ENCODE measurements around the gene MRPL4. TPM values are rescaled to one million over a fixed set of nuclear protein-coding genes. Genes with fewer than 3 reads are reported as not detected.

MRPL4 gene
- total RNA-seq, 1 donor from 2014 or later: 71.8 TPM

DNA sequence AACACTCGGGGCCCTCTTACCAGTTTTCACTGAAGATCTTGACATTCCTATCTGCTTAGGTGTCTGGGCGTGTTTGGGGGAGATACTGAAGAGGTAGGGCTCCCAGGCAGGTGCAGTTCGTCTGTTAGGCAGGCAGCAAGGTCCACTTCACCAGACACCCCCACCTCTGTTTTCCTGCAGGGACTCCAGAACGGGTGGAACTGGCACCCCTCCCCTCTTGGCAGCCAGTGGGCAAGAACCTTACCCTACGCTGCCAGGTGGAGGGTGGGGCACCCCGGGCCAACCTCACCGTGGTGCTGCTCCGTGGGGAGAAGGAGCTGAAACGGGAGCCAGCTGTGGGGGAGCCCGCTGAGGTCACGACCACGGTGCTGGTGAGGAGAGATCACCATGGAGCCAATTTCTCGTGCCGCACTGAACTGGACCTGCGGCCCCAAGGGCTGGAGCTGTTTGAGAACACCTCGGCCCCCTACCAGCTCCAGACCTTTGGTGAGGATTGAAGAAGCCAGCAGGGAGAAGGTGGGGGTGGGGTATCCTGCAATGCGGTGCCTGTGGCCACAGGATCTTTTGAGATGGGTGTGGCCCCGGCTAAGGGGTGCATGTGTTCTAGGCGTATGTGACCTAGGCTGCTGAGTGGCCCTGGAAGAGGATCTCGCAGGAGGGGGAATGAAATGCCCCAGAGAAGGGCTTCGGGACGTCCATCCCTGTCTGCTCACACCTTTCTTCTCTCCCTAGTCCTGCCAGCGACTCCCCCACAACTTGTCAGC, 31.5 kb downstream of the MRPL4 start:
- no peak for DNase-seq (ENCODE audit: low spot score)
- intact Hi-C loops (cut with DNase I): no loop called here

DNA sequence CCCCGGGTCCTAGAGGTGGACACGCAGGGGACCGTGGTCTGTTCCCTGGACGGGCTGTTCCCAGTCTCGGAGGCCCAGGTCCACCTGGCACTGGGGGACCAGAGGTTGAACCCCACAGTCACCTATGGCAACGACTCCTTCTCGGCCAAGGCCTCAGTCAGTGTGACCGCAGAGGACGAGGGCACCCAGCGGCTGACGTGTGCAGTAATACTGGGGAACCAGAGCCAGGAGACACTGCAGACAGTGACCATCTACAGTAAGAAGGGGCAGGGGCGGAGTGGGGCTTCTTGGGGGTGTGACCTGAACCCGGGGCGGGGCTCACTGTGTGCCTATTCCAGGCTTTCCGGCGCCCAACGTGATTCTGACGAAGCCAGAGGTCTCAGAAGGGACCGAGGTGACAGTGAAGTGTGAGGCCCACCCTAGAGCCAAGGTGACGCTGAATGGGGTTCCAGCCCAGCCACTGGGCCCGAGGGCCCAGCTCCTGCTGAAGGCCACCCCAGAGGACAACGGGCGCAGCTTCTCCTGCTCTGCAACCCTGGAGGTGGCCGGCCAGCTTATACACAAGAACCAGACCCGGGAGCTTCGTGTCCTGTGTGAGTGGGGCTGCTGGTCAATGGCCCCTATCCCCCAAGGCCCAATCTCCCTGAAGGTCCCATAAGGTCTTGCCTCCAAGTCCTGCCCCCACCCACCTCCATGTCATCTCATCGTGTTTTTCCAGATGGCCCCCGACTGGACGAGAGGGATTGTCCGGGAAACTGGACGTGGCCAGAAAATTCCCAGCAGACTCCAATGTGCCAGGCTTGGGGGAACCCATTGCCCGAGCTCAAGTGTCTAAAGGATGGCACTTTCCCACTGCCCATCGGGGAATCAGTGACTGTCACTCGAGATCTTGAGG, 32.3 kb downstream of the MRPL4 start:
- no peak for DNase-seq (ENCODE audit: low spot score)
- intact Hi-C loops (cut with DNase I): no loop called here

DNA sequence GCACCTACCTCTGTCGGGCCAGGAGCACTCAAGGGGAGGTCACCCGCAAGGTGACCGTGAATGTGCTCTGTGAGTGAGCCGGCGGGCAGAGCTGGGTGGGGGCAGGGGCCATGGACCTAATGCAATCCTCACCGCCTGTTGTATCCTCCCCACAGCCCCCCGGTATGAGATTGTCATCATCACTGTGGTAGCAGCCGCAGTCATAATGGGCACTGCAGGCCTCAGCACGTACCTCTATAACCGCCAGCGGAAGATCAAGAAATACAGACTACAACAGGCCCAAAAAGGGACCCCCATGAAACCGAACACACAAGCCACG, 32.9 kb downstream of the MRPL4 start:
- intact Hi-C loops (cut with DNase I): no loop called here

DNA sequence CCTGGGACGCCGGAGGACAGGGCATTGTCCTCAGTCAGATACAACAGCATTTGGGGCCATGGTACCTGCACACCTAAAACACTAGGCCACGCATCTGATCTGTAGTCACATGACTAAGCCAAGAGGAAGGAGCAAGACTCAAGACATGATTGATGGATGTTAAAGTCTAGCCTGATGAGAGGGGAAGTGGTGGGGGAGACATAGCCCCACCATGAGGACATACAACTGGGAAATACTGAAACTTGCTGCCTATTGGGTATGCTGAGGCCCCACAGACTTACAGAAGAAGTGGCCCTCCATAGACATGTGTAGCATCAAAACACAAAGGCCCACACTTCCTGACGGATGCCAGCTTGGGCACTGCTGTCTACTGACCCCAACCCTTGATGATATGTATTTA, 33.4 kb downstream of the MRPL4 start:
- intact Hi-C loops (cut with DNase I): no loop called here
- no peak for DNase-seq (ENCODE audit: low spot score)

More for the DNA sequence above, 32.9 kb downstream of the MRPL4 start:
- no peak for DNase-seq (ENCODE audit: low spot score)

DNA sequence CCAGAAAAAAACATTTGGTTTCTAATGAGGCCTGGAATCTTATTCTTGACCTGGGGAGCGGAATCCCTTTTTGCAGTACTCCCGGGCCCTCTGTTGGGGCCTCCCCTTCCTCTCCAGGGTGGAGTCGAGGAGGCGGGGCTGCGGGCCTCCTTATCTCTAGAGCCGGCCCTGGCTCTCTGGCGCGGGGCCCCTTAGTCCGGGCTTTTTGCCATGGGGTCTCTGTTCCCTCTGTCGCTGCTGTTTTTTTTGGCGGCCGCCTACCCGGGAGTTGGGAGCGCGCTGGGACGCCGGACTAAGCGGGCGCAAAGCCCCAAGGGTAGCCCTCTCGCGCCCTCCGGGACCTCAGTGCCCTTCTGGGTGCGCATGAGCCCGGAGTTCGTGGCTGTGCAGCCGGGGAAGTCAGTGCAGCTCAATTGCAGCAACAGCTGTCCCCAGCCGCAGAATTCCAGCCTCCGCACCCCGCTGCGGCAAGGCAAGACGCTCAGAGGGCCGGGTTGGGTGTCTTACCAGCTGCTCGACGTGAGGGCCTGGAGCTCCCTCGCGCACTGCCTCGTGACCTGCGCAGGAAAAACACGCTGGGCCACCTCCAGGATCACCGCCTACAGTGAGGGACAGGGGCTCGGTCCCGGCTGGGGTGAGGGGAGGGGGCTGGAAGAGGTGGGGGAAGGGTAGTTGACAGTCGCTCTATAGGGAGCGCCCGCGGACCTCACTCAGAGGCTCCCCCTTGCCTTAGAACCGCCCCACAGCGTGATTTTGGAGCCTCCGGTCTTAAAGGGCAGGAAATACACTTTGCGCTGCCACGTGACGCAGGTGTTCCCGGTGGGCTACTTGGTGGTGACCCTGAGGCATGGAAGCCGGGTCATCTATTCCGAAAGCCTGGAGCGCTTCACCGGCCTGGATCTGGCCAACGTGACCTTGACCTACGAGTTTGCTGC, 35.1 kb downstream of the MRPL4 start, which contains the start of gene ICAM4:
ICAM4 (plus strand) TSS at position 153 of the 935 bp plus-strand sequence; CDS start at position 211, 58 bp downstream.
- intact Hi-C loops (cut with DNase I): no loop called here
- DNase-seq (ENCODE audit: low spot score): peak; percentile 84

DNA sequence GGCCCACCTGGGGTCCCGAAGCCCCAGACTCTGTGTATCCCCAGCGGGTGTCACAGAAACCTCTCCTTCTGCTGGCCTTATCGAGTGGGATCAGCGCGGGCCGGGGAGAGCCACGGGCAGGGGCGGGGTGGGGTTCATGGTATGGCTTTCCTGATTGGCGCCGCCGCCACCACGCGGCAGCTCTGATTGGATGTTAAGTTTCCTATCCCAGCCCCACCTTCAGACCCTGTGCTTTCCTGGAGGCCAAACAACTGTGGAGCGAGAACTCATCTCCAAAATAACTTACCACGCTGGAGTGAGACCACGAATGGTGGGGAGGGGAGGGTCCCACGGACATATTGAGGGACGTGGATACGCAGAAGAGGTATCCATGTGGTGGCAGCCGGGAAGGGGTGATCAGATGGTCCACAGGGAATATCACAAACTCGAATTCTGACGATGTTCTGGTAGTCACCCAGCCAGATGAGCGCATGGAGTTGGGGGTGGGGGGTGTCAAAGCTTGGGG, 36.7 kb downstream of the MRPL4 start:
- DNase-seq (ENCODE audit: low spot score): no peak
- intact Hi-C loops (cut with DNase I): no loop called here

DNA sequence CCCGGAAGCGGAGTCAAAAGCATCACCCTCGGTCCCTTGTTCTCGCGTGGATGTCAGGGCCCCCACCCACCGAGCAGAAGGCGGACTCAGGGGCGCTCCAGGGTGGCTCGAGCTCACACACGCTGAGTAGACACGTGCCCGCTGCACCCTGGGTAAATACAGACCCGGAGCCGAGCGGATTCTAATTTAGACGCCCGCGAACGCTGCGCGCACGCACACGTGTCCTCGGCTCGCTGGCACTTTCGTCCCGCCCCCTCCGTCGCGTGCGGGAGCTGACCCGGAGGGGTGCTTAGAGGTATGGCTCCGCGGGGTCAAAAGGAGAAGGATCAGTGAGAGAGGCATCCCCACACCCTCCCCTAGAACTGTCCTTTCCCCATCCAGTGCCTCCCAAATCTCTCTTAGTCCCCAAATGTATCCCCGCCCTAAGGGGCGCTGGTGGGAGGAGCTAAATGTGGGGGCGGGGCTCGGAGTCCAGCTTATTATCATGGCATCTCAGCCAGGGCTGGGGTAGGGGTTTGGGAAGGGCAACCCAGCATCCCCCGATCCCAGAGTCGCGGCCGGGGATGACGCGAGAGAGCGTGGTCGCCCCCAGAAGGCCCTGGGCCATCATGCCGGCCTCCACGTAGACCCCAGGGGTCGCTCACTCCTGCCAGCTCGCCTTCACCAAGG, 37.3 kb downstream of the MRPL4 start:
- DNase-seq (ENCODE audit: low spot score): no peak

DNA sequence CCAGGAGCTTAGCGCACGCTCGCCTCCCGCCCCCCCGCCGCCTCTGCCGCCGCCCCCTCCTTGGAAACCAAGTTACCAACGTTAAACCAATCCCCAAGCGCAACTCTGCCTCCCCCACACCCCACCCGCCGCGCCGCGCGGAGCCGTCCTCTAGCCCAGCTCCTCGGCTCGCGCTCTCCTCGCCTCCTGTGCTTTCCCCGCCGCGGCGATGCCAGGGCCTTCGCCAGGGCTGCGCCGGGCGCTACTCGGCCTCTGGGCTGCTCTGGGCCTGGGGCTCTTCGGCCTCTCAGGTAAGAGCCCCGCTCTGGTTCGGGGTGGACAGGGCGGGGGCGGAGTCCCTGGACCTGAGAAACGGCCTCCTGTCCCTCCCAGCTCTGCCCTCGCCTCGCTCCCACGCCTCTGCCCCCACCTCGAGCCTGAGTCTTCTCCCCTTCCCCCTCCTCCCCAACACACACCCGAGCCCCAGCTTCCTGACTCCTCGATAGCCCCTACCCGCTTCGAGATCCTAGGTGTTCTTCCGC, 37.9 kb downstream of the MRPL4 start, which contains the start of gene ICAM5:
ICAM5 (plus strand) TSS at position 117 of the 521 bp plus-strand sequence; CDS start at position 209, 92 bp downstream.
- intact Hi-C loops (cut with DNase I): no loop called here
- DNase-seq (ENCODE audit: low spot score): no peak

More for the DNA sequence above, 37.3 kb downstream of the MRPL4 start:
- intact Hi-C loops (cut with DNase I): no loop called here

DNA sequence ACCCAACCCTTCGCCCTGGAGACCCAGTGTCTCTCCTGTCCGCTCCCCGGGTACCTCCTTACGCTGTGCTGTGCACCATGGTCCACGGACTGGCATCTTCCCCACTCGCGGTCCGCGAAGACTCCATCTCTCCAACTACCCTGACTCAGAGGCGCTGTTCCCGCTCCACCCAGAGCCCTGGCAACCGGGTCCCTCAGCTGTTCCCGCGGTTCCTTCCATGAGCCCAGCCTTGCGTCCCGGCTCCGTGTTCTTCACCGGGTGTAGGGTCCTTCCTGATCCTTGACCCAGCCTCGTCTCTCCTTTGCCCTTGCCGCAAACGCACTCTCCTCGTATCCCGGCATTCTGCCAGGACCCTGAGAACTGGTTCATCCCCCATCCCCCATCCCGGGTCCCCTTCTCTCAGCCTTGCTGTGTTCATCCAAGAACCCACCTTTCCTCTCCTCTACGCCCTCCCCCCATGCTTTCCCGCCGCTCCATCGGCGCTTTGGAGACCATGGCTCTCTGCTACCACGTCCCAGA, 38.4 kb downstream of the MRPL4 start:
- no peak for DNase-seq (ENCODE audit: low spot score)
- intact Hi-C loops (cut with DNase I): no loop called here

DNA sequence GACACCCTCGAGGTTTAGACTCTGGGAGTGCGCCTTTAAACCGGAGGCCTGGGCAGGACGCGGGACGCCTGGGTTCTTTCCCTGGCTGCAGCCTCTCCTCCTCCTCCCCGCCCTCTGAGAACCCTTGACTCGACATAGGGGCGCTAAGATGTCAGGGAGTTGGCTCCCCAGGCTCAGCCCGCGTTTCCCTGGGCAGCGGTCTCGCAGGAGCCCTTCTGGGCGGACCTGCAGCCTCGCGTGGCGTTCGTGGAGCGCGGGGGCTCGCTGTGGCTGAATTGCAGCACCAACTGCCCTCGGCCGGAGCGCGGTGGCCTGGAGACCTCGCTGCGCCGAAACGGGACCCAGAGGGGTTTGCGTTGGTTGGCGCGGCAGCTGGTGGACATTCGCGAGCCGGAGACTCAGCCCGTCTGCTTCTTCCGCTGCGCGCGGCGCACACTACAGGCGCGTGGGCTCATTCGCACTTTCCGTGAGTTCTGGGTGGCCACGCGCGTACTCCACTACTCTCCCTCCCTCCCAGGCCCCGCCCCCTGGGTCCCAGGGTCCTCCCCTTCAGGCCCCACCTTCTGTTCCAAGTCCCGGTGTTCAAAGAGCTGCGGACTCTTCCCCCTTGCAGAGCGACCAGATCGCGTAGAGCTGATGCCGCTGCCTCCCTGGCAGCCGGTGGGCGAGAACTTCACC, 39.0 kb downstream of the MRPL4 start:
- no peak for DNase-seq (ENCODE audit: low spot score)
- intact Hi-C loops (cut with DNase I): no loop called here

DNA sequence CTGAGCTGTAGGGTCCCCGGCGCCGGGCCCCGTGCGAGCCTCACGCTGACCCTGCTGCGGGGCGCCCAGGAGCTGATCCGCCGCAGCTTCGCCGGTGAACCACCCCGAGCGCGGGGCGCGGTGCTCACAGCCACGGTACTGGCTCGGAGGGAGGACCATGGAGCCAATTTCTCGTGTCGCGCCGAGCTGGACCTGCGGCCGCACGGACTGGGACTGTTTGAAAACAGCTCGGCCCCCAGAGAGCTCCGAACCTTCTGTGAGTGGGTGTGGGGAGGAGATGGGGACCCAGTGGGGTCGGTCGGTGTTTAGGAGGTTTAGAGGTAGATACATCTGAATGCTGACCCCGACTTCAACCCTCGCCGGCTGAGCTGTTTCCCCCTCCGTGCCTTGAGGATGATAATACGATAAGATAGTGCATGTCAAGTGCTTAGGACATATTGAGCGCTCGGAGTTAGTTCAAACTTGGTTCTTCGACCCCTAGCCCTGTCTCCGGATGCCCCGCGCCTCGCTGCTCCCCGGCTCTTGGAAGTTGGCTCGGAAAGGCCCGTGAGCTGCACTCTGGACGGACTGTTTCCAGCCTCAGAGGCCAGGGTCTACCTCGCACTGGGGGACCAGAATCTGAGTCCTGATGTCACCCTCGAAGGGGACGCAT, 39.7 kb downstream of the MRPL4 start:
- intact Hi-C loops (cut with DNase I): no loop called here
- DNase-seq (ENCODE audit: low spot score): no peak

DNA sequence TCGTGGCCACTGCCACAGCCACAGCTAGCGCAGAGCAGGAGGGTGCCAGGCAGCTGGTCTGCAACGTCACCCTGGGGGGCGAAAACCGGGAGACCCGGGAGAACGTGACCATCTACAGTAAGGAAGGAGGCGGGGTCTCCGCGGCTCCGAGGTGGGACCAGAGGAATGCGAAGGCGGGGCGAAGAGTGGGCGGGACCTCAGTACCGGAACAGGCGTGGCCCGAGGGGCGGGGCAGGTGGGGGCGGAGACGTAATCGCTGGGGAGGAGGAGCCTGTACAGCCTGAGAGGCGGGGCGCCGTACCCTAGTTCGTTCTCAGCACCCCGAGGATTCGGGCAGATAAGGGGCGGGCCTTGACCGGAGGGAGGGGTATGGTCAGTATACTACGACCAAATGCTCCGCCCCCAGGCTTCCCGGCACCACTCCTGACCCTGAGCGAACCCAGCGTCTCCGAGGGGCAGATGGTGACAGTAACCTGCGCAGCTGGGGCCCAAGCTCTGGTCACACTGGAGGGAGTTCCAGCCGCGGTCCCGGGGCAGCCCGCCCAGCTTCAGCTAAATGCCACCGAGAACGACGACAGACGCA, 40.3 kb downstream of the MRPL4 start:
- intact Hi-C loops (cut with DNase I): no loop called here
- peak; percentile 90 for DNase-seq (ENCODE audit: low spot score)

DNA sequence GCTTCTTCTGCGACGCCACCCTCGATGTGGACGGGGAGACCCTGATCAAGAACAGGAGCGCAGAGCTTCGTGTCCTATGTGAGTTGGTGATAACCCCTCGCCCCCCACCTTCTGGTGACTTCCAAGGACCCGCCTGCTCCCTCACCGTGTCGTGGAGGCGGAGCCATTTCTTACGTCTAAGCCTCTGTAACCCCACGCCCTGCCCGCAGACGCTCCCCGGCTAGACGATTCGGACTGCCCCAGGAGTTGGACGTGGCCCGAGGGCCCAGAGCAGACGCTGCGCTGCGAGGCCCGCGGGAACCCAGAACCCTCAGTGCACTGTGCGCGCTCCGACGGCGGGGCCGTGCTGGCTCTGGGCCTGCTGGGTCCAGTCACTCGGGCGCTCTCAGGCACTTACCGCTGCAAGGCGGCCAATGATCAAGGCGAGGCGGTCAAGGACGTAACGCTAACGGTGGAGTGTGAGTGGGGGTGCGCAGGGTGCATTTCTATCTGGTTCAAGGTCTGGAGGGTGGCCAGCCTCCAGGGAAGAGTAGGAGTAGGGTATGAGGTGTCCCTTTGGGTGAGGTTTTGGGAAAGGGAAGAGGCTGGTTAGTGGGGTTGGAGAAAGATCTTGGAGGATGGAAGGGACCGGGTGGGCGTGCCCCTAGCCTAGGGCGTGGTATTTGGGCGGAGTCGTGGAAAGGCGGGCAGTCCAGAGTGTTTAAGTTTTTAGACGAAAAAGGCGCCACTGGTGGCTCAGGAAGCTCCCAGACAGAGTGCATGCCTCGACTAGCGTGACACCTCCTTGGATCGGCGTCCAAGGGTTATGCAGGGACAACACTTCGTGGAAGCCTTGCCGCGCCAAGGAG, 41.0 kb downstream of the MRPL4 start:
- intact Hi-C loops (cut with DNase I): no loop called here
- DNase-seq (ENCODE audit: low spot score): no peak

DNA sequence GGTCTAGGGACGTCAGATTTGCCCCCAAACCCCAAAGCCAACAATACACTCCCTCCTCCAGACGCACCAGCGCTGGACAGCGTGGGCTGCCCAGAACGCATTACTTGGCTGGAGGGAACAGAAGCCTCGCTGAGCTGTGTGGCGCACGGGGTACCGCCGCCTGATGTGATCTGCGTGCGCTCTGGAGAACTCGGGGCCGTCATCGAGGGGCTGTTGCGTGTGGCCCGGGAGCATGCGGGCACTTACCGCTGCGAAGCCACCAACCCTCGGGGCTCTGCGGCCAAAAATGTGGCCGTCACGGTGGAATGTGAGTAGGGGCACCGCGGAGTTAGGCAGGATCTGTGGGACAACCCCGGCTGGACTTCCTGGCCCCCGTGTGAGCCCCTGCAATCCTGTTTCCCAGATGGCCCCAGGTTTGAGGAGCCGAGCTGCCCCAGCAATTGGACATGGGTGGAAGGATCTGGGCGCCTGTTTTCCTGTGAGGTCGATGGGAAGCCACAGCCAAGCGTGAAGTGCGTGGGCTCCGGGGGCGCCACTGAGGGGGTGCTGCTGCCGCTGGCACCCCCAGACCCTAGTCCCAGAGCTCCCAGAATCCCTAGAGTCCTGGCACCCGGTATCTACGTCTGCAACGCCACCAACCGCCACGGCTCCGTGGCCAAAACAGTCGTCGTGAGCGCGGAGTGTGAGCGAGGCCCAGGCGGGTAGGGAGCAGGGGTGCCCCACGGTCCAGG, 41.8 kb downstream of the MRPL4 start:
- no peak for DNase-seq (ENCODE audit: low spot score)
- intact Hi-C loops (cut with DNase I): no loop called here

DNA sequence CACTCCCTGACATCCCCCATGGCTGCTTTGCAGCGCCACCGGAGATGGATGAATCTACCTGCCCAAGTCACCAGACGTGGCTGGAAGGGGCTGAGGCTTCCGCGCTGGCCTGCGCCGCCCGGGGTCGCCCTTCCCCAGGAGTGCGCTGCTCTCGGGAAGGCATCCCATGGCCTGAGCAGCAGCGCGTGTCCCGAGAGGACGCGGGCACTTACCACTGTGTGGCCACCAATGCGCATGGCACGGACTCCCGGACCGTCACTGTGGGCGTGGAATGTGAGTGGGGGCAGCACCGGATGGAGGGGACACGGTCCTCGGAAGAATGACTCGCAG, 42.3 kb downstream of the MRPL4 start:
- intact Hi-C loops (cut with DNase I): no loop called here

More for the DNA sequence above, 42.3 kb downstream of the MRPL4 start:
- no peak for DNase-seq (ENCODE audit: low spot score)
